OCI-LY3 (cell line): ENCODE results near the gene SH3PXD2A.

Source experiments
- H2AFZ ChIP-seq: fragments of 200-600, 300-600 bp; shearing (Covaris generic); 2 replicates; pipeline ENCODE4 v1.6.0; 2014; ENCODE audit warnings: antibody characterized with exemption, low read depth, low read length
- H3K27ac ChIP-seq: fragments of 200-600, 300-600 bp; sonication (generic); 2 replicates; pipeline ENCODE4 v1.5.1; 2014; ENCODE audit warnings: mild to moderate bottlenecking, low read length, moderate library complexity, mixed read lengths
- H3K27me3 ChIP-seq: fragments of 200-600, 300-600 bp; sonication (generic); 2 replicates; pipeline ENCODE4 v1.6.1; 2014; ENCODE audit warnings: low read depth, low read length, mixed read lengths
- H3K36me3 ChIP-seq: fragments of 200-600, 300-600 bp; sonication (generic); replicated peaks from 2 replicates; pipeline ENCODE3; 2014; ENCODE audit warnings: low read depth, low read length, mixed read lengths
- H3K4me1 ChIP-seq: fragments of 300-600, 200-600 bp; sonication (generic); 2 replicates; pipeline ENCODE4 v1.6.1; 2014; ENCODE audit warnings: low read length, mixed read lengths
- H3K4me2 ChIP-seq: fragments of 200-600, 300-600 bp; sonication (generic); 2 replicates; pipeline ENCODE4 v1.6.1; 2014; ENCODE audit warnings: low read length, mixed read lengths
- H3K4me3 ChIP-seq: fragments of 300-600, 200-600 bp; sonication (generic); 2 replicates; pipeline ENCODE4 v1.5.1; 2014; ENCODE audit warnings: antibody characterized with exemption, mild to moderate bottlenecking, low read length, moderate library complexity
- H3K79me2 ChIP-seq: fragments of 300-600, 200-600 bp; shearing (Covaris generic); 2 replicates; pipeline ENCODE4 v1.6.1; 2014; ENCODE audit warnings: mild to moderate bottlenecking, low read length, mixed read lengths
- H3K9ac ChIP-seq: fragments of 300-600, 200-600 bp; shearing (Covaris generic); 2 replicates; pipeline ENCODE4 v1.6.0; 2014; ENCODE audit warnings: mild to moderate bottlenecking, low read length, moderate library complexity
- H3K9me3 ChIP-seq: fragments of 200-600, 300-600 bp; shearing (Covaris generic); 2 replicates; pipeline ENCODE4 v1.6.1; 2014; ENCODE audit warnings: low read length, mixed read lengths; ENCODE audit not compliant: insufficient read depth
- H4K20me1 ChIP-seq: fragments of 200-600, 300-600 bp; sonication (generic); 2 replicates; pipeline ENCODE4 v1.6.1; 2016; ENCODE audit warnings: low read length, mixed read lengths; ENCODE audit not compliant: insufficient read depth
- EZH2phosphoT487 ChIP-seq: fragments of 200-600 bp; shearing (Covaris generic); IDR thresholded peaks from 2 replicates; pipeline ENCODE4 v1.6.1; 2018; ENCODE audit warnings: antibody characterized with exemption, mixed run types, low read depth
- TF ChIP-seq, protein P1 (sequence below): fragments of 200-600, 300-600 bp; sonication (generic); IDR thresholded peaks from 2 replicates; pipeline ENCODE4 v1.5.1; 2014; ENCODE audit warnings: antibody characterized with exemption, low read length, low read depth

Gene SH3PXD2A

DNA sequence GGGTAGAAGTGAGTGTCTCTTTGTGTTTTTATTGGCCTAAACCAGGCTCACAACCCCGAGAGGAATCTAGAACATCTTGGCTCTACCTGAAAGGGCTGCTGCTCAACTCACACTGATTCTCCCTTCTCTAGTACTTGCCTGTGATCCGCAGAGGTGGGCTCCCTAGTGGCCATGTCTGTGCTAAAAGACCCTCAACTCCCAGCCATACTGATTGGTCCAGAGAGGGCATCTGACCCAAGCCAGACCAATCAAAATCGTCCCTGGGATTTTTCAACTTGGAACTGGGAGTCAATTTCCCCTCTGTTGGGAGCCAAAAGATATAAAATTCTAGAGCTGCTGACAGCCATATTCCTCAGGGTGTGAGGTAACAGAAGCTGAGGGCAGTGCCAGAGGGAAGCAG is 55.3 kb downstream of the SH3PXD2A start:
- Histone ChIP-seq H3K9ac (no peak overlapping the region), H3K4me3 (no peak overlapping the region), H3K27ac (no peak overlapping the region), H3K27me3 (no peaks in the 10 kb centered on the region), H4K20me1 (no peaks in the 10 kb centered on the region), H3K36me3 (no peaks in the 10 kb centered on the region), H3K9me3 (no peaks in the 10 kb centered on the region), H3K79me2 (no peaks in the 10 kb centered on the region), H3K4me2 (no peak overlapping the region), H2AFZ (no peak overlapping the region), H3K4me1 (no peaks in the 10 kb centered on the region)
- TF ChIP-seq, protein P1, sequence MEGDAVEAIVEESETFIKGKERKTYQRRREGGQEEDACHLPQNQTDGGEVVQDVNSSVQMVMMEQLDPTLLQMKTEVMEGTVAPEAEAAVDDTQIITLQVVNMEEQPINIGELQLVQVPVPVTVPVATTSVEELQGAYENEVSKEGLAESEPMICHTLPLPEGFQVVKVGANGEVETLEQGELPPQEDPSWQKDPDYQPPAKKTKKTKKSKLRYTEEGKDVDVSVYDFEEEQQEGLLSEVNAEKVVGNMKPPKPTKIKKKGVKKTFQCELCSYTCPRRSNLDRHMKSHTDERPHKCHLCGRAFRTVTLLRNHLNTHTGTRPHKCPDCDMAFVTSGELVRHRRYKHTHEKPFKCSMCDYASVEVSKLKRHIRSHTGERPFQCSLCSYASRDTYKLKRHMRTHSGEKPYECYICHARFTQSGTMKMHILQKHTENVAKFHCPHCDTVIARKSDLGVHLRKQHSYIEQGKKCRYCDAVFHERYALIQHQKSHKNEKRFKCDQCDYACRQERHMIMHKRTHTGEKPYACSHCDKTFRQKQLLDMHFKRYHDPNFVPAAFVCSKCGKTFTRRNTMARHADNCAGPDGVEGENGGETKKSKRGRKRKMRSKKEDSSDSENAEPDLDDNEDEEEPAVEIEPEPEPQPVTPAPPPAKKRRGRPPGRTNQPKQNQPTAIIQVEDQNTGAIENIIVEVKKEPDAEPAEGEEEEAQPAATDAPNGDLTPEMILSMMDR, result no peak
- TF ChIP-seq EZH2phosphoT487, result no peak

DNA sequence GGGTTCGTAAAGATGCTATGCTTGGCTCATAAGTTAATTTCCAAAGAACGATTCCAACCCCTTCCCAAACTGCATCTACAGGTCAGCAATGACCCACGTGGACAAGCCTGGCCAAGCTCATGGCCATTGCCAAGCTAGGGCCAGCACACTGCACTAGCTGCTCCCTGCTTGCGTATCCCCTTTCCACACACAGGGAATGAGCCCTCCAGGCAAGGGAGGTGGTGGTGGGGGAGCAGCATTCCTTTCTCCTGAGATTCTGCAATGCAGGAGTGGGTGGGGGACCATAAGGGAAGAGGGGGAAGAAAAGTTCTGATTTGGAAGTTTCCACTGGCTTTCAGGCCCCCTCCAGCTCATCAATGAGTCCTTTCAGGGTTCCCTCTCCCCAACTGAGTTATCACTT is 56.0 kb downstream of the SH3PXD2A start:
- Histone ChIP-seq H3K27ac (no peak overlapping the region), H4K20me1 (no peaks in the 10 kb centered on the region), H3K9ac (no peak overlapping the region), H3K4me3 (no peak overlapping the region), H3K27me3 (no peaks in the 10 kb centered on the region), H2AFZ (no peak overlapping the region), H3K79me2 (no peaks in the 10 kb centered on the region), H3K9me3 (no peaks in the 10 kb centered on the region), H3K36me3 (no peaks in the 10 kb centered on the region), H3K4me2 (no peak overlapping the region), H3K4me1 (no peaks in the 10 kb centered on the region)
- TF ChIP-seq, protein P1, result no peak
- TF ChIP-seq EZH2phosphoT487, result no peak

DNA sequence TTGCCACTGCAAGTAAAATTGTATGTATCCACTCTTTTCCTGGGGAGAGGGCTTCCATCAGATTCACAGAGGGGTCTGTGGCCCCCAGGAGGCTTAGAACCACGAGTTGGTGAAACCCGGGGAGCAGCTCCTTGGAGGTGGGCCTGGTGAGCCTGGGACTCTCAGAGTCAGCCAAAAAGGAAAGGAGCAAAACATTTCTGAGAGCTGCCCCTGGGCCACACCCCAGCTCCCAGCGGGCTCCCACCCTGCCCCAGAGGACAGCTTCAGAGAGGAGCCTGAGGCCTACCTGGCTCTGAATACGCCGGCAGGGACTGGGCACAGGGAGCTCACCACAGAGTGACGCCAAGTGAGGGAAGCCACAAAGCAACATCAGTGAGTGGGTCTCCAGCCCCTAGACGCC is 56.9 kb downstream of the SH3PXD2A start:
- no peaks in the 10 kb centered on the region for H3K27me3 ChIP-seq
- H3K4me2 ChIP-seq, result no peak overlapping the region
- H3K9ac ChIP-seq, result no peak overlapping the region
- H3K4me1 ChIP-seq, result no peaks in the 10 kb centered on the region
- H2AFZ ChIP-seq, result no peak overlapping the region
- H3K27ac ChIP-seq, result no peak overlapping the region
- no peak overlapping the region for H3K4me3 ChIP-seq
- H3K9me3 ChIP-seq, result no peaks in the 10 kb centered on the region
- H3K79me2 ChIP-seq, result no peaks in the 10 kb centered on the region
- H4K20me1 ChIP-seq, result no peaks in the 10 kb centered on the region
- TF ChIP-seq, protein P1, result no peak
- TF ChIP-seq EZH2phosphoT487, result no peak
- H3K36me3 ChIP-seq, result no peaks in the 10 kb centered on the region

DNA sequence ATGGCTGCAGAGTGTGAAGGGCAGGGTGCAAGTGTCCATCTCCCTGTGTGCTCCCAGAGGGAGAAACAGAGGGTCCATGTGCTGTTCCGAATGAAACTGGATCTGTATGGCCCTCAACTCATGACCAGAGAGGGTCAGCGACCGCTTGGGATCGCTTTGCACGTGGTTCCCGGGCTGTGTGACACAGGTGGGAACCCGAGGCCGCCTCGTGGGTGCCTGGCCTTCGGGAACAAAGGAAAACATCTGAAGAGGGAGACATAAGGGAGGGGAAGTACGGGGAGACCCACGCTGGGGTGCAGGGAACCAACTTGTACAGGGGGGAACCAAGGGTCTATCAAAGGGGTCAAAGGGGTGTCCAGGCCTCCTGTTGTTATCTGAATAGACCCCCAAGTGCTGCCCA is 57.5 kb downstream of the SH3PXD2A start:
- Histone ChIP-seq H3K27ac (no peak overlapping the region), H3K36me3 (no peaks in the 10 kb centered on the region), H2AFZ (no peak overlapping the region), H3K9me3 (no peaks in the 10 kb centered on the region), H3K79me2 (no peaks in the 10 kb centered on the region), H3K27me3 (no peaks in the 10 kb centered on the region), H3K4me1 (no peaks in the 10 kb centered on the region), H3K9ac (no peak overlapping the region), H4K20me1 (no peaks in the 10 kb centered on the region), H3K4me3 (no peak overlapping the region), H3K4me2 (no peak overlapping the region)
- TF ChIP-seq, protein P1, result no peak
- TF ChIP-seq EZH2phosphoT487, result no peak
